ENCODE results near the gene ZNF341. TPM values are rescaled to one million over a fixed set of nuclear protein-coding genes. Genes with fewer than 3 reads are reported as not detected.
"Not testable (repeated sequence)": the region's sequence is repeated elsewhere in the genome, so short reads cannot be mapped to it uniquely, and the experiment has no call there.

The ZNF341 gene
- total and polyA plus RNA-seq, 4 donors, result 0.50 to 4.1 (median 2.6) TPM

DNA sequence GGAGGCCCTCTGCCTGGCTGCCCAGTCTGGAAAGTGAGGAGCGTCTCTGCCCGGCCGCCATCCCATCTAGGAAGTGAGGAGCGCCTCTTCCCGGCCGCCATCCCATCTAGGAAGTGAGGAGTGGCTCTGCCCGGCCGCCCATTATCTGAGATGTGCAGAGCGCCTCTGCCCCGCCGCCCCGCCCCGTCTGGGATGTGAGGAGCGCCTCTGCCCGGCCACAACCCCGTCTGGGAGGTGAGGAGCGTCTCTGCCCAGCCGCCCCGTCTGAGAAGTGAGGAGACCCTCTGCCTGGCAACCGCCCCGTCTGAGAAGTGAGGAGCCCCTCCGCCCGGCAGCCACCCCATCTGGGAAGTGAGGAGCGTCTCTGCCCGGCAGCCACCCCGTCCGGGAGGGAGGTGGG, 32.8 kb upstream of the ZNF341 start:
- H3K36me3 ChIP-seq (ENCODE audit: control insufficient read depth in 1 of 2, insufficient read depth in 2 of 2, low read length in 1 of 2); ATAC-seq (ENCODE audit: low FRiP score); DNase-seq; H3K4me3 ChIP-seq (ENCODE audit: low read length in 2 of 2); H3K9me3 ChIP-seq (ENCODE audit: control insufficient read depth, low read length); H3K27ac ChIP-seq (ENCODE audit: low read depth in 1 of 2, low read length in 2 of 2); H3K27me3 ChIP-seq (ENCODE audit: control insufficient read depth in 1 of 2, insufficient read depth in 2 of 2, low read length in 1 of 2); H3K4me1 ChIP-seq (ENCODE audit: control insufficient read depth in 1 of 2, insufficient read depth in 2 of 2, low read length in 2 of 2); intact Hi-C loops (cut with DNase I): not testable (repeated sequence)
- WGBS, 2 donors, result 91 to 92% methylated on average over 17 to 21 of the region's 27 CpGs

DNA sequence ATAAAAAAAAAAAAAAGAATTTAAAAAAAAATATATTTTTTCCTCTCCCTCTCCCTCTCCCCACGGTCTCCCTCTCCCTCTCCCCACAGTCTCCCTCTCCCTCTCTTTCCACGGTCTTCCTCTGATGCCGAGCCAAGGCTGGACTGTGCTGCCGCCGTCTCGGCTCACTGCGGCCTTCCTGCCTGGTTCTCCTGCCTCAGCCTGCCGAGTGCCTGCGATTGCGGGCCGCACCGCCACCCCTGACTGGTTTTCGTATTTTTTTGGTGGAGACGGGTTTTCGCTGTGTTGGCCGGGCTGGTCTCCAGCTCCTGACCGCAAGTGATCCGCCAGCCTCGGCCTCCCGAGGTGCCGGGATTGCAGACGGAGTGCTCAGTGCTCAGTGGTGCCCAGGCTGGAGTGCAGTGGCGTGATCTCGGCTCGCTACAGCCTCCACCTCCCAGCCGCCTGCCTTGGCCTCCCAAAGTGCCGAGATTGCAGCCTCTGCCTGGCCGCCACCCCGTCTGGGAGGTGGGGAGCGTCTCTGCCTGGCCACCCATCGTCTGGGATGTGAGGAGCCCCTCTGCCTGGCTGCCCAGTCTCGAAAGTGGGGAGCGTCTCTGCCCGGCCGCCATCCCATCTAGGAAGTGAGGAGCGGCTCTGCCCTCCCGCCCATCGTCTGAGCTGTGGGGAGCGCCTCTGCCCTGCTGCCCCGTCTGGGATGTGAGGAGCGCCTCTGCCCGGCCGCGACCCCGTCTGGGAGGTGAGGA, 30.9 kb upstream of the ZNF341 start:
- H3K27ac ChIP-seq (ENCODE audit: low read depth in 1 of 2, low read length in 2 of 2); H3K9me3 ChIP-seq (ENCODE audit: control insufficient read depth, low read length); ATAC-seq (ENCODE audit: low FRiP score); intact Hi-C loops (cut with DNase I); H3K4me1 ChIP-seq (ENCODE audit: control insufficient read depth in 1 of 2, insufficient read depth in 2 of 2, low read length in 2 of 2); DNase-seq; H3K27me3 ChIP-seq (ENCODE audit: control insufficient read depth in 1 of 2, insufficient read depth in 2 of 2, low read length in 1 of 2); H3K36me3 ChIP-seq (ENCODE audit: control insufficient read depth in 1 of 2, insufficient read depth in 2 of 2, low read length in 1 of 2); H3K4me3 ChIP-seq (ENCODE audit: low read length in 2 of 2): not testable (repeated sequence)
- 94 to 95% methylated on average over 42 to 45 of the region's 45 CpGs for WGBS, 2 donors

DNA sequence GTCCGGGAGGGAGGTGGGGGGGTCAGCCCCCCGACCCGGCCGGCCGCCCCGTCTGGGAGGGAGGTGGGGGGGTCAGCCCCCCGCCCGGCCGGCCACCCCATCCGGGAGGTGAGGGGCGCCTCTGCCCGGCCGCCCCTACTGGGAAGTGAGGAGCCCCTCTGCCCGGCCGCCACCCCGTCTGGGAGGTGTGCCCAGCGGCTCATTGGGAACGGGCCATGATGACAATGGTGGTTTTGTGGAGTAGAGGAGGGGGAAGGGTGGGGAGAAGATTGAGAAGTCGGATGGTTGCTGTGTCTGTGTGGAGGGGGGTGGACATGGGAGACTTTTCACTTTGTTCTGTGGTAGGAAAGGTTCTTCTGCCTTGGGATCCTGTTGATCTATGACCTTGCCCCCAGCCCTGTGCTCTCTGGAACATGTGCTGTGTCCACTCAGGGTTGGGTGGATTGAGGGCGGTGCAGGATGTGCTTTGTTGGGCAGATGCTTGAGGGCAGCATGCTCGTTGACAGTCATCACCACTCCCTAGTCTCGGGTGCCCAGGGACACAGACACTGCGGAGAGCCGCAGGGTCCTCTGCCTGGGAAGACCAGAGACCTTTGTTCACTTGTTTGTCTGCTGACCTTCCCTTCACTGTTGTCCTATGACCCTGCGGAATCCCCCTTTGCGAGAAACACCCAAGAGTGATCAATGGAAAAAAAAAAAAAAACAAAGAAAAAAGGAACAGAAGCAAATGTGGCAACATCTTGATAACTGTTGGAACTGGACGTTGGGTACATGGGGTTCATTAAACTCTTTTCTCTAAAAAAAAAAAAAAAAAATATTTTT, 30.0 kb upstream of the ZNF341 start:
- WGBS, 2 donors, result 86 to 90% methylated on average over 16 to 27 of the region's 27 CpGs
- H3K36me3 ChIP-seq (ENCODE audit: control insufficient read depth in 1 of 2, insufficient read depth in 2 of 2, low read length in 1 of 2), result no peaks in the 10 kb centered on the region
- H3K9me3 ChIP-seq (ENCODE audit: control insufficient read depth, low read length), result no peaks in the 10 kb centered on the region
- H3K4me1 ChIP-seq (ENCODE audit: control insufficient read depth in 1 of 2, insufficient read depth in 2 of 2, low read length in 2 of 2), result peaks cover 0 to 2% of the 10 kb centered on the region in 2 donors
- H3K27me3 ChIP-seq (ENCODE audit: control insufficient read depth in 1 of 2, insufficient read depth in 2 of 2, low read length in 1 of 2), result no peaks in the 10 kb centered on the region
- intact Hi-C loops (cut with DNase I), result no loop called here
- ATAC-seq (ENCODE audit: low FRiP score), result no peak
- no peak overlapping the region for H3K27ac ChIP-seq (ENCODE audit: low read depth in 1 of 2, low read length in 2 of 2)
- DNase-seq, result no peak
- no peak overlapping the region for H3K4me3 ChIP-seq (ENCODE audit: low read length in 2 of 2)

DNA sequence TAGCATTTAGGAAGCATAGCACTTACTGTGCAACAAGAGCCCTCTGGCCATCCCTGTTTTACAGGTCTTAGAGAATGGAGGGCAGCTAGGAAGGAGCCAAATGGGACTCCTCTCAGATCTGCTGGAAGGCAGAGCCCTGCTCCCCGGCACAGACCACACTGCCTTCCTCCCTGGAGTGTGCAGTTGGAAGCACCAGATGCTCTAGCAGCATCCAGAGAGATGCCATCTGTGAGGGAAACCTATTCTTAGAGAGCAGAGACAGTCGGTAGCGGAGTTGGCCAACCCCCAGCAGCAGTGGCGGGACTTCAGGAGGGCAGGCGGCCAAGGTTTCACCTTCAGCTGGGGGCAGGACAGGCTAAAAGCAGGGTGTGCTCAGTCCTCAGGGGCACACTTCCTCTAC, 28.9 kb upstream of the ZNF341 start:
- Histone ChIP-seq H3K36me3 (ENCODE audit: control insufficient read depth in 1 of 2, insufficient read depth in 2 of 2, low read length in 1 of 2) (no peaks in the 10 kb centered on the region), H3K4me3 (ENCODE audit: low read length in 2 of 2) (no peak overlapping the region), H3K4me1 (ENCODE audit: control insufficient read depth in 1 of 2, insufficient read depth in 2 of 2, low read length in 2 of 2) (no peaks in the 10 kb centered on the region), H3K27me3 (ENCODE audit: control insufficient read depth in 1 of 2, insufficient read depth in 2 of 2, low read length in 1 of 2) (no peaks in the 10 kb centered on the region), H3K27ac (ENCODE audit: low read depth in 1 of 2, low read length in 2 of 2) (no peak overlapping the region), H3K9me3 (ENCODE audit: control insufficient read depth, low read length) (no peaks in the 10 kb centered on the region)
- ATAC-seq (ENCODE audit: low FRiP score) (no peak), DNase-seq (no peak)
- WGBS, 2 donors, result 36 to 52% methylated on average over 5 of the region's 5 CpGs
- intact Hi-C loops (cut with DNase I), result no loop called here

DNA sequence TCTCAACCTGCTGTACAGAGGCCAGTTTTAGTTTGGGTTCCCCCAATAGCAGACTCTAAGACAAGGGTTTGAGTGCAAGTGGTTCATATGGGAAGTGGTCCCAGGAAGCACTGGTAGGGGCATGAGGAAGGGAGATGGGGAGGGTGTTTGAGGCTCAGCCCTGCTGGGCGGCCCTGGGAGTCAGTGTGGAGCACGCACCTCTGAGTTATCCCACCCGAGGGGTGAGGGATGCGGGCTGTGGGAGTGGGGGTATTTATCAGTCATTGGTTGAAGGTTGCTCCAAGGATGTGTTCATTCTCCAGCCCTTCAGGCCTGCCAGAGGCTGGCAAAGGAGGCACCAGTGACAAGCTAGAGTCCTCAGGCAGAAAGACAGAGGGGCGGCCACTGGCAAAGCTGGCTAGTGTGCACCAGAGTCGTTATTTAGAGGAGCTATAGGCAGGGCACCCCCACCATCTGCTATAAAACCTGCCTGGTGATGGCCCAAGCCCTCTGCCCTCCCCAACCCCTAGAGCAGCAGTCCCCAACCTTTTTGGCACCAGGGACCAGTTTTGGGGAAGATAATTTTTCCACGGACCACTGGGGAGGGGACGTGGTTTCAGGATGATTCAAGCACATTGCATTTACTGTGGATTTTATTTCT, 28.2 kb upstream of the ZNF341 start:
- Histone ChIP-seq H3K4me1 (ENCODE audit: control insufficient read depth in 1 of 2, insufficient read depth in 2 of 2, low read length in 2 of 2) (no peaks in the 10 kb centered on the region), H3K36me3 (ENCODE audit: control insufficient read depth in 1 of 2, insufficient read depth in 2 of 2, low read length in 1 of 2) (no peaks in the 10 kb centered on the region), H3K27ac (ENCODE audit: low read depth in 1 of 2, low read length in 2 of 2) (no peak overlapping the region), H3K9me3 (ENCODE audit: control insufficient read depth, low read length) (no peaks in the 10 kb centered on the region), H3K4me3 (ENCODE audit: low read length in 2 of 2) (no peak overlapping the region), H3K27me3 (ENCODE audit: control insufficient read depth in 1 of 2, insufficient read depth in 2 of 2, low read length in 1 of 2) (no peaks in the 10 kb centered on the region)
- intact Hi-C loops (cut with DNase I), result no loop called here
- WGBS, 2 donors, result 84 to 92% methylated on average over 8 of the region's 8 CpGs
- ATAC-seq (ENCODE audit: low FRiP score) (no peak), DNase-seq (no peak)

DNA sequence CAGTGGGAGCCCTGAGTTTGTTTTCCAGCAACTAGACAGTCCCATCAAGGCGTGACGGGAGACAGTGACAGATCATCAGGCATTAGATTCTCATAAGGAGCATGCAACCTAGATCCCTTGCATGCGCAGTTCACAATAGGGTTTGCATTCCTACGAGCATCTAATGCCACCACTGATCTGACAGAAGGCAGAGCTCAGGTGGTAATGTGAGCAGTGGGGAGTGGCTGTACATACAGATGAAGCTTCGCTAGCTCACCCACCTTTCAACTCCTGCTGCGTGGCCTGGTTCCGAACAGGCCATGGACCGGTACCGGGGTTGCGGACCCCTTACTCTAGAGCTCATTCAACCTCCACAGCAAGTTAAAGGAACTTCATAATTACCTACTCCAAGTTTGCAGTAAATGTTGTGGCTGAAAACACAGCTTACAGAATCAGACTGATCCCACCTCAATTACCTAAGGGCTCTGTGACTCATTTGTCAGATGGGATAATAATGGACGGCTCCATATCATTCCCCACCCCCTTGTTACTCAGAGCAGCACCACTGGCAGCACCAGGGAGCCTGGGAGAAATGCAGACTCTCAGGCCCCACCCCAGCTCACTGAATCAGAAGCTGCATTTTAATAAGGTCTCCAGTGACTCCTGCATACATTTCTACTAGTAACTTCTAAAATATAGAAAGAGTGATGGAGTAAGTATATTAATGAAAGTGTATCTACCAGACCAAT, 27.4 kb upstream of the ZNF341 start:
- DNase-seq (no peak), ATAC-seq (ENCODE audit: low FRiP score) (no peak)
- intact Hi-C loops (cut with DNase I), result no loop called here
- Histone ChIP-seq H3K4me3 (ENCODE audit: low read length in 2 of 2) (no peak overlapping the region), H3K27me3 (ENCODE audit: control insufficient read depth in 1 of 2, insufficient read depth in 2 of 2, low read length in 1 of 2) (no peaks in the 10 kb centered on the region), H3K36me3 (ENCODE audit: control insufficient read depth in 1 of 2, insufficient read depth in 2 of 2, low read length in 1 of 2) (no peaks in the 10 kb centered on the region), H3K27ac (ENCODE audit: low read depth in 1 of 2, low read length in 2 of 2) (no peak overlapping the region), H3K9me3 (ENCODE audit: control insufficient read depth, low read length) (no peaks in the 10 kb centered on the region), H3K4me1 (ENCODE audit: control insufficient read depth in 1 of 2, insufficient read depth in 2 of 2, low read length in 2 of 2) (no peaks in the 10 kb centered on the region)
- 94 to 95% methylated on average over 11 of the region's 11 CpGs for WGBS, 2 donors

DNA sequence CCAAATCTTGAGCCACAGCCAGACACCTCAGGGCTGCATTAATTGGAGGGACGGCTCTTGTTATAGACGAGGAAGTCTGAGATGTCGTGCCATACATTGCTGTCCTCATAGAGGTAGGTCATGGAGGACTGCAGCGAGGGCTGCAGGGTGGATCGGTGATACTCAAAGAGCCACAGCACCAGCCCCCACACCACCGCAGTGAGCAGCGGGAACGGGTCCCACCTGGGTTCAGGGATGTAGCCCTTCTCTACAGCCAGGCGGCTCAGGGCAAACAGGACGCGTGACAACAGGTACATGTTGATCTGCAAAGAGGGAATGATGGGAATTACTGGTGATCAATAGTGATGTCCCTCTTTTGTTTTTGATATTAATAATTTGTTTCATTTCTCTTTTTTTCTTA, 24.1 kb upstream of the ZNF341 start:
- Histone ChIP-seq H3K27me3 (ENCODE audit: control insufficient read depth in 1 of 2, insufficient read depth in 2 of 2, low read length in 1 of 2) (no peaks in the 10 kb centered on the region), H3K27ac (ENCODE audit: low read depth in 1 of 2, low read length in 2 of 2) (no peak overlapping the region), H3K36me3 (ENCODE audit: control insufficient read depth in 1 of 2, insufficient read depth in 2 of 2, low read length in 1 of 2) (no peaks in the 10 kb centered on the region), H3K4me3 (ENCODE audit: low read length in 2 of 2) (no peak overlapping the region), H3K9me3 (ENCODE audit: control insufficient read depth, low read length) (no peaks in the 10 kb centered on the region), H3K4me1 (ENCODE audit: control insufficient read depth in 1 of 2, insufficient read depth in 2 of 2, low read length in 2 of 2) (no peaks in the 10 kb centered on the region)
- no peak for DNase-seq
- intact Hi-C loops (cut with DNase I), result no loop called here
- WGBS, 2 donors, result 89 to 90% methylated on average over 11 of the region's 11 CpGs
- no peak for ATAC-seq (ENCODE audit: low FRiP score)

DNA sequence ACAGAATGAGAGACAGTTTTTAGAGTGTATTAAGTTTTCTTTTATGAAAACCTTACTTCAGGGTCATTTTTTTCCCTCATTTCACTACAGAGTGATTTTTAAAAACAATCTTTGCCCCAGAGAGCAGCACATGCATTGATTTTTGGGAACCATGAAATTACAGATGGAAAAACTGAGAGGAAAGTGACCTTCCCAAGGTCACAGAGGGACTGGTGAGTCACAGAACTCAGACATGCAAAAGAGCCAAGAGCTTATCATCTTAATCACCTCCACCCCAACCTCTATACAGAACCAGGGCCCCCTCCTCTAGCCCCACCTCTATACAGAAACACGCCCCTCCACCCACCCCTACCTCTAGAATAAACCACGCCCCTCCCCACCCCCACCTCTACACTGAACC, 22.4 kb upstream of the ZNF341 start:
- H3K27me3 ChIP-seq (ENCODE audit: control insufficient read depth in 1 of 2, insufficient read depth in 2 of 2, low read length in 1 of 2), result no peaks in the 10 kb centered on the region
- 89 to 96% methylated on average over 2 of the region's 2 CpGs for WGBS, 2 donors

More for the DNA sequence above, 22.4 kb upstream of the ZNF341 start:
- Histone ChIP-seq H3K36me3 (ENCODE audit: control insufficient read depth in 1 of 2, insufficient read depth in 2 of 2, low read length in 1 of 2) (no peaks in the 10 kb centered on the region), H3K9me3 (ENCODE audit: control insufficient read depth, low read length) (no peaks in the 10 kb centered on the region), H3K4me3 (ENCODE audit: low read length in 2 of 2) (no peak overlapping the region), H3K4me1 (ENCODE audit: control insufficient read depth in 1 of 2, insufficient read depth in 2 of 2, low read length in 2 of 2) (no peaks in the 10 kb centered on the region), H3K27ac (ENCODE audit: low read depth in 1 of 2, low read length in 2 of 2) (no peak overlapping the region)
- intact Hi-C loops (cut with DNase I), result no loop called here
- DNase-seq (no peak), ATAC-seq (ENCODE audit: low FRiP score) (no peak)

Data from aorta (tissue), 5 donors.